Left lung (tissue), 14 donors: ENCODE results near the gene PIAS2. TPM values are rescaled to one million over a fixed set of nuclear protein-coding genes. Genes with fewer than 3 reads are reported as not detected.
"Not testable (repeated sequence)": the region's sequence is repeated elsewhere in the genome, so short reads cannot be mapped to it uniquely, and the experiment has no call there.

Experiments used
- ATAC-seq: fragments of 200-7000 bp; cut with Tn5 transposase; one replicate; pipeline ENCODE4 v1.9.1; 2020; ENCODE audit warnings: moderate library complexity
- DNase-seq, 4 donors: peaks; one replicate each; pipeline ENCODE4 v3.0.0-alpha.2; 2013 to 2020
- H3K27ac ChIP-seq, 2 donors: fragments of 200-600 bp; sonication (generic) in 1 of 2; one replicate each; pipeline versions ENCODE4 v1.5.0 to v1.8.0; 2020 to 2021
- H3K27me3 ChIP-seq, 2 donors: fragments of 200-600 bp; sonication (generic) in 1 of 2; one replicate each; pipeline versions ENCODE4 v1.5.0 to v1.8.0; 2020 to 2021
- H3K36me3 ChIP-seq, 2 donors: fragments of 200-600 bp; sonication (generic) in 1 of 2; one replicate each; pipeline versions ENCODE4 v1.5.0 to v1.8.0; 2020 to 2021
- H3K4me1 ChIP-seq, 2 donors: fragments of 200-600 bp; one replicate each; pipeline ENCODE4 v1.8.0; 2021
- H3K4me3 ChIP-seq, 2 donors: fragments of 200-600 bp; sonication (generic) in 1 of 2; one replicate each; pipeline versions ENCODE4 v1.5.0 to v1.8.0; 2020 to 2021; ENCODE audit warnings: mild to moderate bottlenecking in 1 of 2
- H3K9me3 ChIP-seq, 2 donors: fragments of 200-600 bp; sonication (generic) in 1 of 2; one replicate each; pipeline versions ENCODE4 v1.5.0 to v1.8.0; 2020 to 2021
- CTCF ChIP-seq, 2 donors: fragments of 200-600 bp; sonication (generic) in 1 of 2; IDR thresholded peaks; one replicate each; pipeline versions ENCODE4 v1.5.0 to v1.8.0; 2021; ENCODE audit warnings: antibody characterized with exemption in 2 of 2
- intact Hi-C, 2 donors: fragments of 100-400 bp; cut with DNase I; formaldehyde crosslinking; loops; one replicate each; pipeline versions ENCODE4 v1.11.2 to v1.14.2; 2022
- long read RNA-seq, 12 donors: library from polyadenylated mRNA in 2 of 12; unstranded in 2 of 12; transcript quantifications; one replicate each; pipeline ENCODE4 v2.0.0 and lab custom pipeline, GENCODE V29; 2019 to 2026
- polyA plus RNA-seq, 6 donors: library from polyadenylated mRNA; unstranded; fragments of 120-200 nt; gene quantifications; one replicate each; pipeline ENCODE4 v1.2.1, GENCODE V29; 2013; ENCODE audit not compliant: insufficient read length in 6 of 6
- total RNA-seq, 2 donors: library from RNA; stranded (reverse); fragmentation: NEBNext Ultra II Directional; extraction: Animal tissue kit (Norgen Biotek cat#: 25700); gene quantifications; one replicate each; pipeline ENCODE4 v1.2.1, GENCODE V29; 2021
- donor health status: DM: no; HTN: yes; CAD: no.
- donor health status: DM: no; HTN: no; CAD: no.

The PIAS2 gene
- total RNA-seq (10 to 100 TPM; 30.4 to 31.3 TPM), polyA plus RNA-seq (10 to 100 TPM; 20.0 to 22.9 (median 20.9) TPM)
- long read RNA-seq, donor 1, full-length matches to known transcripts: 5 of 5 reads
- long read RNA-seq, donor 1, partial matches to known transcripts: 0 of 5 reads
- long read RNA-seq, donor 1, other reads (novel, unspliced or antisense): 0 of 5 reads
- long read RNA-seq, donor 2, full-length matches to known transcripts: 4 of 4 reads
- long read RNA-seq, donor 2, partial matches to known transcripts: 0 of 4 reads
- long read RNA-seq, donor 2, other reads (novel, unspliced or antisense): 0 of 4 reads
- long read RNA-seq, donor 3, full-length matches to known transcripts: 3 of 3 reads
- long read RNA-seq, donor 3, partial matches to known transcripts: 0 of 3 reads
- long read RNA-seq, donor 3, other reads (novel, unspliced or antisense): 0 of 3 reads
- long read RNA-seq, donor 4, full-length matches to known transcripts: 1 of 4 reads
- long read RNA-seq, donor 4, partial matches to known transcripts: 2 of 4 reads
- long read RNA-seq, donor 4, other reads (novel, unspliced or antisense): 1 of 4 reads
- long read RNA-seq, donor 5: 0 reads
- long read RNA-seq, donor 6, full-length matches to known transcripts: 4 of 4 reads
- long read RNA-seq, donor 6, partial matches to known transcripts: 0 of 4 reads
- long read RNA-seq, donor 6, other reads (novel, unspliced or antisense): 0 of 4 reads
- long read RNA-seq, donor 7: 0 reads
- long read RNA-seq, donor 8, full-length matches to known transcripts: 2 of 7 reads
- long read RNA-seq, donor 8, partial matches to known transcripts: 0 of 7 reads
- long read RNA-seq, donor 8, other reads (novel, unspliced or antisense): 5 of 7 reads
- long read RNA-seq, donor 9: 0 reads
- long read RNA-seq, donor 10: 0 reads
- long read RNA-seq, donor 11: 0 reads
- long read RNA-seq, donor 12, partial matches to known transcripts: 0 of 1 reads
- long read RNA-seq, donor 12, other reads (novel, unspliced or antisense): 0 of 1 reads

GRCh38 chr18:46917108-46917802 is at the start of gene PIAS2, which contains the start of gene KATNAL2:
Gene PIAS2 (minus strand): TSS chr18:46917507. CDS start chr18:46917345, 162 bp downstream.
Gene KATNAL2 (plus strand): TSS chr18:46917602. CDS start chr18:46946873, 29,271 bp downstream.
- H3K27me3 ChIP-seq: no peaks in the 10 kb centered on the region
- DNase-seq (peak; percentile 79 to 93 (median 86)), ATAC-seq (peak; percentile 96)
- H3K27ac ChIP-seq: peak within 1 kb of the TSS; percentile 78 to 80
- H3K36me3 ChIP-seq: no peaks in the 10 kb centered on the region
- intact Hi-C loops: no loop called here
- no peaks in the 10 kb centered on the region for H3K9me3 ChIP-seq
- H3K4me3 ChIP-seq: peak within 1 kb of the TSS; percentile 61 to 64
- H3K4me1 ChIP-seq: peaks cover 13 to 22% of the 10 kb centered on the region in 2 donors
- no peak for TF ChIP-seq CTCF (IDR thresholded peaks at IDR 0.05)

- H3K9me3 ChIP-seq, H3K4me3 ChIP-seq, ATAC-seq, H3K27me3 ChIP-seq, DNase-seq, H3K27ac ChIP-seq, H3K36me3 ChIP-seq, H3K4me1 ChIP-seq, intact Hi-C loops: not testable (repeated sequence)
Observed at GRCh38 chr18:46966266-46966665, 49.0 kb upstream of the PIAS2 start.

GRCh38 chr18:46964579-46965293 is 47.4 kb upstream of the PIAS2 start:
- H3K4me1 ChIP-seq, DNase-seq, H3K27ac ChIP-seq, intact Hi-C loops, H3K36me3 ChIP-seq, H3K4me3 ChIP-seq, H3K9me3 ChIP-seq, H3K27me3 ChIP-seq: not testable (repeated sequence)
- peak; percentile 30 for ATAC-seq

GRCh38 chr18:46963656-46964578 is 46.6 kb upstream of the PIAS2 start:
- DNase-seq, H3K36me3 ChIP-seq, H3K4me1 ChIP-seq, H3K4me3 ChIP-seq, intact Hi-C loops, H3K27ac ChIP-seq, H3K9me3 ChIP-seq, H3K27me3 ChIP-seq: not testable (repeated sequence)
- peak; percentile 25 for ATAC-seq

- Histone ChIP-seq H3K4me3 (no peak overlapping the region), H3K9me3 (no peaks in the 10 kb centered on the region), H3K27ac (no peak overlapping the region), H3K27me3 (no peaks in the 10 kb centered on the region), H3K36me3 (no peaks in the 10 kb centered on the region), H3K4me1 (no peaks in the 10 kb centered on the region)
- ATAC-seq (no peak), DNase-seq (no peak)
- TF ChIP-seq CTCF (IDR thresholded peaks at IDR 0.05): no peak
- intact Hi-C loops: no loop called here
Observed at GRCh38 chr18:46958209-46958608, 40.9 kb upstream of the PIAS2 start.
